ENCODE results near the gene MROH2A.

GRCh38 chr2:233837694-233838229 is 59.6 kb downstream of the MROH2A start:
- TF ChIP-seq CTCF (IDR thresholded peaks at IDR 0.05) (no peak), POLR2A (IDR thresholded peaks at IDR 0.05) (no peak)

Measured in heart left ventricle (tissue), 13 donors.